ENCODE results near the gene PHKG2.

PHKG2 gene

DNA sequence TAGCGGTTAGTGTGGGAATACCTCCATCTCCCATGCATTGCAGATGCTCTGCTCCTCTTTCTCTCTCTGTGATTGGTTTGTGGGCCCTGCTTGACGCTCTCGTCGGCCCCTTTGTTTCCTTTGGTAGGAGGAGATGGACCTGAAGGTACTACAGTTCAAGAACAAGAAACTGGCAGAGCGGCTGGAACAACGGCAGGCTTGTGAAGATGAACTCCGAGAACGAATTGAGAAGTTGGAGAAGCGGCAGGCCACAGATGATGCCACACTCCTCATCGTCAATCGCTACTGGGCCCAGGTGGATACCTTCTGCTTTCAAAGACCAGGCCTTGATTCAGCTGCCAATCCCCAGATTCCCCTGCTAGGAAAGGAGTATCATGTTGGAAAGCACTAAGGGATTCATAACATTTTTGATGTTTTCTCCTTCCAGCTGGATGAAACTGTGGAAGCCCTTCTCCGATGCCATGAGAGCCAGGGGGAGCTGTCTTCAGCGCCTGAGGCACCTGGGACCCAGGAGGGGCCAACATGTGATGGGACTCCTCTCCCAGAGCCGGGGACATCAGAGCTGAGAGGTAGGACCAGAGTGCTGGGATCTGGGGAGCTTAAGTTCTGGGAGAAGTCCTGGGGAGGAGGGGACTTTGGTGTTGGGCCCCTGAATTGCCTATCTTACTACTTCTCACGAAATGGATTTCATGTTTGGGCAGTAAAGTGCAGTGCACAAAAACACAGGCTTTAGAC is 14.9 kb downstream of the PHKG2 start:
- H3K9me3 ChIP-seq: no peaks in the 10 kb centered on the region
- TF ChIP-seq, protein P1, sequence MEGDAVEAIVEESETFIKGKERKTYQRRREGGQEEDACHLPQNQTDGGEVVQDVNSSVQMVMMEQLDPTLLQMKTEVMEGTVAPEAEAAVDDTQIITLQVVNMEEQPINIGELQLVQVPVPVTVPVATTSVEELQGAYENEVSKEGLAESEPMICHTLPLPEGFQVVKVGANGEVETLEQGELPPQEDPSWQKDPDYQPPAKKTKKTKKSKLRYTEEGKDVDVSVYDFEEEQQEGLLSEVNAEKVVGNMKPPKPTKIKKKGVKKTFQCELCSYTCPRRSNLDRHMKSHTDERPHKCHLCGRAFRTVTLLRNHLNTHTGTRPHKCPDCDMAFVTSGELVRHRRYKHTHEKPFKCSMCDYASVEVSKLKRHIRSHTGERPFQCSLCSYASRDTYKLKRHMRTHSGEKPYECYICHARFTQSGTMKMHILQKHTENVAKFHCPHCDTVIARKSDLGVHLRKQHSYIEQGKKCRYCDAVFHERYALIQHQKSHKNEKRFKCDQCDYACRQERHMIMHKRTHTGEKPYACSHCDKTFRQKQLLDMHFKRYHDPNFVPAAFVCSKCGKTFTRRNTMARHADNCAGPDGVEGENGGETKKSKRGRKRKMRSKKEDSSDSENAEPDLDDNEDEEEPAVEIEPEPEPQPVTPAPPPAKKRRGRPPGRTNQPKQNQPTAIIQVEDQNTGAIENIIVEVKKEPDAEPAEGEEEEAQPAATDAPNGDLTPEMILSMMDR (IDR thresholded peaks at IDR 0.05): no peak
- peaks cover 54 to 56% of the 10 kb centered on the region in 2 experiments for H3K4me1 ChIP-seq (ENCODE audit: control insufficient read depth in 1 of 2, insufficient read depth in 1 of 2, low read depth in 1 of 2, low read length in 1 of 2)
- H3K4me3 ChIP-seq (ENCODE audit: low read depth in 1 of 2, low read length in 1 of 2): peak overlapping the region; percentile 90 to 95
- peaks cover 54% of the 10 kb centered on the region for H3K36me3 ChIP-seq
- H3K27me3 ChIP-seq: no peaks in the 10 kb centered on the region
- H3K27ac ChIP-seq: peak overlapping the region; percentile 99

GRCh38 chr16:30764086-30764485 is 15.9 kb downstream of the PHKG2 start:
- Histone ChIP-seq H3K27ac (no peak overlapping the region), H3K36me3 (peaks cover 63% of the 10 kb centered on the region)

GRCh38 chr16:30764816-30765465 is 16.7 kb downstream of the PHKG2 start:
- no peaks in the 10 kb centered on the region for H3K9me3 ChIP-seq
- no peak overlapping the region for H3K4me3 ChIP-seq (ENCODE audit: low read depth in 1 of 2, low read length in 1 of 2)
- peaks cover 37 to 38% of the 10 kb centered on the region in 2 experiments for H3K4me1 ChIP-seq (ENCODE audit: control insufficient read depth in 1 of 2, insufficient read depth in 1 of 2, low read depth in 1 of 2, low read length in 1 of 2)
- no peak overlapping the region for H3K27ac ChIP-seq
- H3K36me3 ChIP-seq: peaks cover 71% of the 10 kb centered on the region
- no peaks in the 10 kb centered on the region for H3K27me3 ChIP-seq
- TF ChIP-seq, protein P1 (IDR thresholded peaks at IDR 0.05): no peak

More at GRCh38 chr16:30764086-30764485, 15.9 kb downstream of the PHKG2 start:
- TF ChIP-seq, protein P1 (IDR thresholded peaks at IDR 0.05): no peak
- Histone ChIP-seq H3K9me3 (no peaks in the 10 kb centered on the region), H3K27me3 (no peaks in the 10 kb centered on the region), H3K4me3 (ENCODE audit: low read depth in 1 of 2, low read length in 1 of 2) (no peak overlapping the region), H3K4me1 (ENCODE audit: control insufficient read depth in 1 of 2, insufficient read depth in 1 of 2, low read depth in 1 of 2, low read length in 1 of 2) (peaks cover 45 to 46% of the 10 kb centered on the region in 2 experiments)

DNA sequence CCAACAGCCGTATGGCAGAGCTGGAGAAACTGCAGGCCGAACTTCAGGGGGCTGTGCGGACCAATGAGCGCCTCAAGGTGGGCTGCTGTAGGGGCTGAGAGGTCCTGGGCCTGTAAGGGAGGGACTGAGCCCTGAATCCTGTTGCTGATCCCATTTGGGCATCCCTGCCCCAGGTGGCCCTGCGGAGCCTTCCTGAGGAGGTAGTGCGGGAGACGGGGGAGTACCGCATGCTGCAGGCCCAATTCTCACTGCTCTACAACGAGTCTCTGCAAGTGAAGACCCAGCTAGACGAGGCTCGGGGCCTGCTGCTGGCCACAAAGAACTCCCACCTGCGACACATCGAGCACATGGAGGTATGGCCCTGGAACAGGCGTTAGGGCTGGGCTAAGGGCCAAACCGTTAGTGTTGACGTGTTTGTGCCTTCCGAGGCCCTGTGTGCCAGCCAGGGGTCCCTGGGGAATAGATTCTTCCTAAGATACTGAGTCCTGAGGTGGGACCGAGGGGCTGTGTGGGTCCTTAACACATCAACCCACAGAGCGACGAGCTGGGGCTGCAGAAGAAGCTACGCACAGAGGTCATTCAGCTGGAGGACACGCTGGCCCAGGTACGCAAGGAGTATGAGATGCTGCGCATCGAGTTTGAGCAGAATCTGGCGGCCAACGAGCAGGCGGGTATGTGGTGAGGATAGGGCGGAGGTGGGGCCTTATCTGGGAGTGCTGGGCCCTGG is 18.1 kb downstream of the PHKG2 start:
- Histone ChIP-seq H3K4me1 (ENCODE audit: control insufficient read depth in 1 of 2, insufficient read depth in 1 of 2, low read depth in 1 of 2, low read length in 1 of 2) (peaks cover 22 to 23% of the 10 kb centered on the region in 2 experiments), H3K4me3 (ENCODE audit: low read depth in 1 of 2, low read length in 1 of 2) (no peak overlapping the region), H3K36me3 (peaks cover 86% of the 10 kb centered on the region), H3K27me3 (no peaks in the 10 kb centered on the region), H3K27ac (no peak overlapping the region), H3K9me3 (no peaks in the 10 kb centered on the region)
- TF ChIP-seq, protein P1 (IDR thresholded peaks at IDR 0.05): no peak

DNA sequence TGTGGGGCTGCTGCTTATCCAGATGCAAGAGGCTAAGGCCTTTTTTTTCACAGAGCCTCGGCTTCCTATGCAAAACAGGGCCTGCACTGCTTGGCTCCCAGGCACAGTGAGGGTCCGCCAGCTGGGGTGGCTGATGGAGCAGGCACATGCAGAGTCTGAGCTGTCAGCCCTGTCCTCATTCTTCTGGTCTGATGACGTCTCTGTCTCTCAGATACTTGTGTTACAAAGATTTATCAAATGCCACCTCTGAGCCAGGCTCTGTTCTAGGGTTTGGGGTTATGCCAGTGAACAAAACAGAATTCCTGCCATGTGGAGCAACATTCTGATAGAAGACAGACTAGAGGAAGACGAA is 18.7 kb downstream of the PHKG2 start:
- H3K9me3 ChIP-seq: no peaks in the 10 kb centered on the region
- no peak overlapping the region for H3K27ac ChIP-seq
- TF ChIP-seq, protein P1 (IDR thresholded peaks at IDR 0.05): no peak
- H3K36me3 ChIP-seq: peaks cover 91% of the 10 kb centered on the region
- H3K27me3 ChIP-seq: no peaks in the 10 kb centered on the region
- H3K4me1 ChIP-seq (ENCODE audit: control insufficient read depth in 1 of 2, insufficient read depth in 1 of 2, low read depth in 1 of 2, low read length in 1 of 2): peaks cover 18% of the 10 kb centered on the region in 2 experiments
- no peak overlapping the region for H3K4me3 ChIP-seq (ENCODE audit: low read depth in 1 of 2, low read length in 1 of 2)
